CD4-positive, alpha-beta memory T cell (primary cell): ENCODE results near the gene DBF4B. TPM values are rescaled to one million over a fixed set of nuclear protein-coding genes. Genes with fewer than 3 reads are reported as not detected.

Source experiments
- CTCF ChIA-PET: fragments of 350-600 bp; sonication (Branson Sonifier 250); formaldehyde crosslinking; loops from one replicate; lab custom pipeline; 2021; ENCODE audit warnings: inconsistent platforms; ENCODE audit not compliant: partially characterized antibody; lab: Charles Lee
- POLR2A ChIA-PET: fragments of 350-600 bp; sonication (Branson Sonifier 250); formaldehyde crosslinking; loops from one replicate; lab custom pipeline; 2021; ENCODE audit not compliant: partially characterized antibody; lab: Charles Lee
- DNase-seq, 5 donors: peaks; one replicate each; pipeline versions ENCODE4 v3.0.0 to v3.0.0-alpha.2; 2020 to 2022; ENCODE audit warnings: mixed read lengths in 1 of 5
- H3K27ac ChIP-seq: one replicate; pipeline ENCODE4 v1.7.0; 2013; ENCODE audit warnings: low read depth, low read length
- H3K27me3 ChIP-seq: 2 replicates; pipeline ENCODE4 v1.7.0; 2013; ENCODE audit warnings: mild to moderate bottlenecking, low read length, moderate library complexity; ENCODE audit not compliant: insufficient read depth
- H3K36me3 ChIP-seq: 2 replicates; pipeline ENCODE4 v1.7.0; 2013; ENCODE audit warnings: mild to moderate bottlenecking, low read length, moderate library complexity; ENCODE audit not compliant: insufficient read depth
- H3K4me1 ChIP-seq: 2 replicates; pipeline ENCODE4 v1.7.0; 2013; ENCODE audit warnings: mild to moderate bottlenecking, low read length, moderate library complexity; ENCODE audit not compliant: insufficient read depth
- H3K4me3 ChIP-seq, 2 donors: one replicate each; pipeline ENCODE4 v1.7.0; 2013; ENCODE audit warnings: low read length in 2 of 2, mild to moderate bottlenecking in 1 of 2
- H3K9me3 ChIP-seq, 2 donors: one replicate each; pipeline ENCODE4 v1.7.0; 2013; ENCODE audit warnings: low read length in 2 of 2, control low read depth in 1 of 2; ENCODE audit not compliant: control insufficient read depth in 1 of 2
- H3K27ac Mint-ChIP-seq, 7 donors: one replicate each; pipeline ENCODE4 v1.8.0; 2020 to 2021; ENCODE audit warnings: mixed read lengths in 7 of 7, mild to moderate bottlenecking in 6 of 7, inconsistent platforms in 3 of 7, moderate library complexity in 3 of 7
- H3K27me3 Mint-ChIP-seq, 2 donors: one replicate each; pipeline ENCODE4 v1.8.0; 2020 to 2021; ENCODE audit warnings: mixed read lengths in 2 of 2
- H3K36me3 Mint-ChIP-seq, 2 donors: one replicate each; pipeline ENCODE4 v1.8.0; 2020 to 2021; ENCODE audit warnings: mixed read lengths in 2 of 2, inconsistent platforms in 1 of 2, mild to moderate bottlenecking in 1 of 2
- H3K4me1 Mint-ChIP-seq, 4 donors: one replicate each; pipeline ENCODE4 v1.8.0; 2020 to 2021; ENCODE audit warnings: mixed read lengths in 4 of 4, mild to moderate bottlenecking in 1 of 4
- H3K4me3 Mint-ChIP-seq, 8 donors: one replicate each; pipeline ENCODE4 v1.8.0; 2020 to 2021; ENCODE audit warnings: mixed read lengths in 8 of 8, mild to moderate bottlenecking in 7 of 8, moderate library complexity in 6 of 8, inconsistent platforms in 3 of 8
- H3K9me3 Mint-ChIP-seq, 8 donors: one replicate each; pipeline ENCODE4 v1.8.0; 2020 to 2021; ENCODE audit warnings: mixed read lengths in 8 of 8, mild to moderate bottlenecking in 5 of 8, inconsistent platforms in 3 of 8, moderate library complexity in 1 of 8
- intact Hi-C: fragments of 100-400 bp; cut with micrococcal nuclease; formaldehyde crosslinking; loops from one replicate; pipeline ENCODE4 v1.15.1; 2023
- polyA plus RNA-seq, 2 donors: library from polyadenylated mRNA; unstranded; fragments of 300-500 nt; fragmentation: Illumina TruSeq; gene quantifications; one replicate each; pipeline ENCODE4 v1.2.3, GENCODE V29; 2021
- total RNA-seq, 2 experiments: library from RNA; stranded (reverse); gene quantifications; one replicate each; pipeline ENCODE4 v1.2.3, GENCODE V29; 2021

Gene DBF4B
- total and polyA plus RNA-seq, 4 experiments from 2014 or later, result 1.00 to 8.4 (median 8.1) TPM; not detected in 1

- H3K27ac ChIP-seq, result no peak overlapping the region
- H3K9me3 ChIP-seq, result no peaks in the 10 kb centered on the region
- Mint-ChIP-seq H3K4me3 (peak overlapping the region in 1 of 8 donors; percentile 34), H3K27ac (no peak overlapping the region), H3K36me3 (no peaks in the 10 kb centered on the region), H3K4me1 (peaks cover 0 to 4% (median 0%) of the 10 kb centered on the region in 4 donors), H3K9me3 (no peaks in the 10 kb centered on the region), H3K27me3 (peaks cover 14 to 31% of the 10 kb centered on the region in 2 donors)
- CTCF ChIA-PET, result interaction anchor here (0.9 kb wide), 1 partner anchor 106 kb away, joined by 3 read pairs; no protein-coding TSS in a partner anchor
- H3K4me3 ChIP-seq, result no peak overlapping the region
- H3K36me3 ChIP-seq, result no peaks in the 10 kb centered on the region
- peaks cover 5% of the 10 kb centered on the region for H3K4me1 ChIP-seq
- no peak for DNase-seq
- intact Hi-C loops, result no loop called here
- POLR2A ChIA-PET, result no interaction called here
- H3K27me3 ChIP-seq, result peaks cover 9% of the 10 kb centered on the region
Measured at GRCh38 chr17:44759086-44759915, 50.8 kb downstream of the DBF4B start.

- no peak overlapping the region for H3K27ac ChIP-seq
- H3K4me3 ChIP-seq, result no peak overlapping the region
- Mint-ChIP-seq H3K9me3 (no peaks in the 10 kb centered on the region), H3K4me3 (no peak overlapping the region), H3K36me3 (no peaks in the 10 kb centered on the region), H3K27me3 (peaks cover 14 to 31% of the 10 kb centered on the region in 2 donors), H3K4me1 (peaks cover 0 to 4% (median 0%) of the 10 kb centered on the region in 4 donors), H3K27ac (no peak overlapping the region)
- intact Hi-C loops, result loop anchor here (10.0 kb wide), 1 partner anchor 1145 kb away; no protein-coding TSS in a partner anchor
- no peak for DNase-seq
- no peaks in the 10 kb centered on the region for H3K9me3 ChIP-seq
- no peaks in the 10 kb centered on the region for H3K36me3 ChIP-seq
- POLR2A ChIA-PET, result no interaction called here
- peaks cover 5% of the 10 kb centered on the region for H3K4me1 ChIP-seq
- H3K27me3 ChIP-seq, result peaks cover 9% of the 10 kb centered on the region
- CTCF ChIA-PET, result interaction anchor here (0.9 kb wide), 1 partner anchor 105 kb away, joined by 3 read pairs; no protein-coding TSS in a partner anchor
Measured at GRCh38 chr17:44759916-44760243, 51.4 kb downstream of the DBF4B start.

DNA sequence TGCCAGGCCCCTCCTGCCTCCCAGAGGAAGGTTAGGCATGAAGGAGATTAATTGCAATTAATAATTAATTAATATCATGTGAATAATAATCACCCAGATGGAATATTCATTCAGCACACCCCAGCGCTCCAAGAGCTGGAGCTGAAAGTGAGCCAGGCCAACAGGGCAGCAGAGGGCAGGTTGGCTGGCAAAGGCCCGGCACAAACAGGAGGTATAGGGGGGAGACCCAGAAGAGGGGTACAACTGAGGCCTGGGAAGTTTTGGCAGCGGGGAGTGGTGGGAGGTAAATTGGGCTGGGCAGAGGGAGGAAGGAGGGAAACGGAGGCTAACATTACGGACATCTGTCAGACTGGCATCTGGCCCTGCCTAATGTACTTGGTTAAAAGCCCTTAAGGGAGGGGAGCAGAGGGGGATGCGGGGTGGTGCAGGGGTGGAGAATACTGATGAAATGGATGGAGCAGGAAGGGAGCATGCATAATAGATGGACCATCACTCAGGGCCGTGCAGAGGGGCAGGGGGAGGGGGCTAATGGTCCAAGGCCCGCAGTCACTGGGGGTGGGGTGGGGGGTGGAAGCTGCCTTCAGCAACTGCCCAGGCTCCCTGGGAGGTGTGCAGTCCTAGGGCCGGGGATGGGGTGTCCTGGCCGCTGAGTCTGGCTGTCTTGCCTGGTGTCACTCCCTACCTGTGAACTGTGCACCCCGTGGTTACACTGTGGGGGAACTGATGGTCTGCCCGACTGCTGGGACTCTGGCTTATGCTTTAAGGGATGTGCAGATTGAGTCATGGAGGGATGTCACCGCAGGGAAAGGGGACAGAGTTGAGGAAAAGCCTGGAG lies 52.2 kb downstream of the DBF4B start:
- peaks cover 0 to 4% (median 0%) of the 10 kb centered on the region in 4 donors for H3K4me1 Mint-ChIP-seq
- no peaks in the 10 kb centered on the region for H3K36me3 Mint-ChIP-seq
- POLR2A ChIA-PET, result no interaction called here
- DNase-seq, result no peak
- peak overlapping the region in 4 of 8 donors; percentile 7 to 49 (median 36) for H3K4me3 Mint-ChIP-seq
- H3K27me3 Mint-ChIP-seq, result peaks cover 14 to 31% of the 10 kb centered on the region in 2 donors
- no peak overlapping the region for H3K27ac ChIP-seq
- no peak overlapping the region for H3K4me3 ChIP-seq
- no peaks in the 10 kb centered on the region for H3K9me3 Mint-ChIP-seq
- intact Hi-C loops, result loop anchor here (10.0 kb wide), 1 partner anchor 1146 kb away; no protein-coding TSS in a partner anchor
- peaks cover 5% of the 10 kb centered on the region for H3K4me1 ChIP-seq
- no peak overlapping the region for H3K27ac Mint-ChIP-seq
- no peaks in the 10 kb centered on the region for H3K36me3 ChIP-seq
- CTCF ChIA-PET, result interaction anchor here (0.9 kb wide), 1 partner anchor 104 kb away, joined by 3 read pairs; no protein-coding TSS in a partner anchor
- no peaks in the 10 kb centered on the region for H3K9me3 ChIP-seq
- H3K27me3 ChIP-seq, result peaks cover 9% of the 10 kb centered on the region

GRCh38 chr17:44761932-44762810 lies 53.7 kb downstream of the DBF4B start:
- intact Hi-C loops, result loop anchor here (10.0 kb wide), 1 partner anchor 1147 kb away; no protein-coding TSS in a partner anchor
- peaks cover 9% of the 10 kb centered on the region for H3K27me3 ChIP-seq
- no peak overlapping the region for H3K27ac ChIP-seq
- ChIA-PET CTCF (interaction anchor here (0.6 kb wide), 1 partner anchor 106 kb away, joined by 3 read pairs; no protein-coding TSS in a partner anchor), POLR2A (no interaction called here)
- no peak overlapping the region for H3K4me3 ChIP-seq
- Mint-ChIP-seq H3K27me3 (peaks cover 19 to 34% of the 10 kb centered on the region in 2 donors), H3K4me3 (no peak overlapping the region), H3K9me3 (no peaks in the 10 kb centered on the region), H3K27ac (peak overlapping the region in 1 of 7 donors; percentile 71), H3K4me1 (peaks cover 0 to 4% (median 0%) of the 10 kb centered on the region in 4 donors), H3K36me3 (no peaks in the 10 kb centered on the region)
- no peaks in the 10 kb centered on the region for H3K36me3 ChIP-seq
- H3K4me1 ChIP-seq, result peaks cover 5% of the 10 kb centered on the region
- no peak for DNase-seq
- H3K9me3 ChIP-seq, result no peaks in the 10 kb centered on the region

DNA sequence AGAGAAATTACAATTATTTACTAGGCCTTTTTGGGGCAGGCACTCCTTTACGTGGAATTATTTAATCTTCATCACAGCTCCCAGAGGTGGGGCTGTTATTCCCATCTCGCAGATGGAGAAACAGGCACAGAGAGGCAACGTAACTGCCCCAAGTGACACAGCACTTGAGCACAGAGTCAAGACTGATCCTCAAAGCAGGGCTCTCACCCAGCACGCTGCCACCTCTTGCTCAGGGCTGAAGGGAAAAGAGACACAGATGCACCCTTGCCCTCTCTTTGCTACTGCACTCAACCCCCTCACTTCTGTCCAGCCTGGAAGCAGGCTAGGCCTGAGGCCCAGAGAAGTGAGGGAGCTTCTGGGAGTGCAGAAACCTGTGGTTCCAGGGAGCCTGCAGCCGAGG lies 54.7 kb downstream of the DBF4B start:
- no peak overlapping the region for H3K4me3 Mint-ChIP-seq
- H3K36me3 Mint-ChIP-seq, result no peaks in the 10 kb centered on the region
- H3K36me3 ChIP-seq, result no peaks in the 10 kb centered on the region
- H3K4me1 ChIP-seq, result peaks cover 5% of the 10 kb centered on the region
- peaks cover 9% of the 10 kb centered on the region for H3K27me3 ChIP-seq
- H3K27ac Mint-ChIP-seq, result no peak overlapping the region
- POLR2A ChIA-PET, result no interaction called here
- H3K27me3 Mint-ChIP-seq, result peaks cover 17 to 27% of the 10 kb centered on the region in 2 donors
- H3K4me3 ChIP-seq, result no peak overlapping the region
- intact Hi-C loops, result loop anchor here (10.0 kb wide), 1 partner anchor 1148 kb away; no protein-coding TSS in a partner anchor
- CTCF ChIA-PET, result no interaction called here
- DNase-seq, result no peak
- H3K27ac ChIP-seq, result no peak overlapping the region
- peaks cover 0 to 1% (median 0%) of the 10 kb centered on the region in 4 donors for H3K4me1 Mint-ChIP-seq
- H3K9me3 Mint-ChIP-seq, result no peaks in the 10 kb centered on the region
- H3K9me3 ChIP-seq, result no peaks in the 10 kb centered on the region

- Histone ChIP-seq H3K9me3 (no peaks in the 10 kb centered on the region), H3K27me3 (no peaks in the 10 kb centered on the region), H3K4me3 (no peak overlapping the region), H3K27ac (no peak overlapping the region), H3K4me1 (no peaks in the 10 kb centered on the region), H3K36me3 (no peaks in the 10 kb centered on the region)
- CTCF ChIA-PET, result no interaction called here
- H3K4me1 Mint-ChIP-seq, result peaks cover 0 to 2% (median 0%) of the 10 kb centered on the region in 4 donors
- H3K36me3 Mint-ChIP-seq, result no peaks in the 10 kb centered on the region
- no peak for DNase-seq
- POLR2A ChIA-PET, result no interaction called here
- H3K27me3 Mint-ChIP-seq, result peaks cover 16 to 30% of the 10 kb centered on the region in 2 donors
- no peak overlapping the region for H3K4me3 Mint-ChIP-seq
- intact Hi-C loops, result loop anchor here (10.0 kb wide), 1 partner anchor 1151 kb away; no protein-coding TSS in a partner anchor
- no peak overlapping the region for H3K27ac Mint-ChIP-seq
- H3K9me3 Mint-ChIP-seq, result no peaks in the 10 kb centered on the region
Measured at GRCh38 chr17:44765965-44766364, 57.5 kb downstream of the DBF4B start.
